Neural progenitor cell (in vitro differentiated cells): ENCODE measurements around the gene PLIN4. TPM values are rescaled to one million over a fixed set of nuclear protein-coding genes. Genes with fewer than 3 reads are reported as not detected.

Experiments
- DNase-seq: peaks from one replicate; pipeline ENCODE4 v3.0.0-alpha.2; 2016; ENCODE audit warnings: low spot score
- H2AFZ ChIP-seq: fragments of 200-600 bp; sonication (generic); replicated peaks from 2 replicates; pipeline ENCODE4 v1.6.1; 2016; ENCODE audit warnings: antibody characterized with exemption
- H3F3A ChIP-seq: fragments of 200-600 bp; sonication (generic); 2 replicates; pipeline ENCODE4 v1.6.1; 2016; ENCODE audit warnings: antibody characterized with exemption, low read depth
- H3K27ac ChIP-seq: fragments of 200-600 bp; sonication (generic); 2 replicates; pipeline ENCODE4 v1.5.1; 2016; ENCODE audit warnings: mild to moderate bottlenecking
- H3K27me3 ChIP-seq: fragments of 200-600 bp; sonication (generic); 2 replicates; pipeline ENCODE4 v1.6.1; 2016; ENCODE audit warnings: mild to moderate bottlenecking, moderate library complexity
- H3K36me3 ChIP-seq: fragments of 200-600 bp; sonication (generic); 2 replicates; pipeline ENCODE4 v1.5.1; 2016
- H3K4me1 ChIP-seq: fragments of 200-600 bp; sonication (generic); 2 replicates; pipeline ENCODE4 v1.6.1; 2016; ENCODE audit warnings: mixed run types
- H3K4me2 ChIP-seq: fragments of 200-600 bp; sonication (generic); 2 replicates; pipeline ENCODE4 v1.6.1; 2016
- H3K4me3 ChIP-seq: fragments of 200-600 bp; sonication (generic); 2 replicates; pipeline ENCODE4 v1.5.1; 2016
- H3K79me2 ChIP-seq: fragments of 200-600 bp; sonication (generic); 2 replicates; pipeline ENCODE4 v1.6.1; 2016; ENCODE audit warnings: low read depth
- H3K9ac ChIP-seq: fragments of 200-600 bp; sonication (generic); 2 replicates; pipeline ENCODE4 v1.6.1; 2016
- H3K9me3 ChIP-seq: fragments of 200-600 bp; sonication (generic); 2 replicates; pipeline ENCODE4 v1.5.1; 2016; ENCODE audit warnings: low read depth
- H4K20me1 ChIP-seq: fragments of 200-600 bp; sonication (generic); 2 replicates; pipeline ENCODE4 v1.6.1; 2016; ENCODE audit warnings: low read depth
- H3K27ac Mint-ChIP-seq: 3 replicates; pipeline ENCODE4 v1.8.0; 2021; ENCODE audit warnings: mixed read lengths
- H3K27me3 Mint-ChIP-seq: 2 replicates; pipeline ENCODE4 v1.8.0; 2022; ENCODE audit warnings: low read depth, mild to moderate bottlenecking, inconsistent platforms, moderate library complexity, mixed read lengths; ENCODE audit not compliant: insufficient read depth
- H3K36me3 Mint-ChIP-seq: 3 replicates; pipeline ENCODE4 v1.8.0; 2021; ENCODE audit warnings: mixed read lengths
- H3K4me1 Mint-ChIP-seq: 3 replicates; pipeline ENCODE4 v1.8.0; 2021; ENCODE audit warnings: mixed read lengths
- H3K4me3 Mint-ChIP-seq: 3 replicates; pipeline ENCODE4 v1.8.0; 2021; ENCODE audit warnings: mild to moderate bottlenecking, moderate library complexity, mixed read lengths
- H3K9me3 Mint-ChIP-seq: 3 replicates; pipeline ENCODE4 v1.8.0; 2020; ENCODE audit warnings: mixed read lengths
- CTCF ChIP-seq: fragments of 200-600 bp; sonication (generic); IDR thresholded peaks from 2 replicates; pipeline ENCODE4 v1.5.1; 2017; ENCODE audit warnings: antibody characterized with exemption, mild to moderate bottlenecking
- EZH2 ChIP-seq: fragments of 200-600 bp; sonication (generic); IDR thresholded peaks from 2 replicates; pipeline ENCODE4 v1.6.1; 2017; ENCODE audit warnings: antibody characterized with exemption, mild to moderate bottlenecking, moderate library complexity
- EZH2phosphoT487 ChIP-seq: fragments of 200-600 bp; sonication (generic); IDR thresholded peaks from 2 replicates; pipeline ENCODE4 v1.6.1; 2017; ENCODE audit warnings: antibody characterized with exemption
- total RNA-seq: library from RNA; depleted of rRNA; stranded (reverse); fragments of >200 nt; gene quantifications from 2 replicates; pipeline ENCODE4 v1.2.3, GENCODE V29; 2015; ENCODE audit warnings: low replicate concordance

Gene PLIN4
- total RNA-seq, 1 donor from 2014 or later, result not detected

GRCh38 chr19:4497770-4498389, 20.4 kb downstream of the PLIN4 start:
- H2AFZ ChIP-seq, result no peak overlapping the region
- no peaks in the 10 kb centered on the region for H3K79me2 ChIP-seq
- Mint-ChIP-seq H3K4me1 (no peaks in the 10 kb centered on the region), H3K9me3 (no peaks in the 10 kb centered on the region), H3K36me3 (peaks cover 2% of the 10 kb centered on the region), H3K27ac (no peak overlapping the region), H3K27me3 (peaks cover 7% of the 10 kb centered on the region), H3K4me3 (no peak overlapping the region)
- no peaks in the 10 kb centered on the region for H3K9me3 ChIP-seq
- H3K4me3 ChIP-seq, result no peak overlapping the region
- H3K4me2 ChIP-seq, result no peak overlapping the region
- H4K20me1 ChIP-seq, result peaks cover 4% of the 10 kb centered on the region
- no peaks in the 10 kb centered on the region for H3K27me3 ChIP-seq
- DNase-seq, result no peak
- no peak overlapping the region for H3K27ac ChIP-seq
- H3K4me1 ChIP-seq, result peaks cover 2% of the 10 kb centered on the region
- TF ChIP-seq CTCF, result no peak
- TF ChIP-seq EZH2phosphoT487, result no peak
- no peak for TF ChIP-seq EZH2
- H3K9ac ChIP-seq, result no peak overlapping the region
- H3K36me3 ChIP-seq, result no peaks in the 10 kb centered on the region
- no peaks in the 10 kb centered on the region for H3F3A ChIP-seq

GRCh38 chr19:4496304-4496703, 22.0 kb downstream of the PLIN4 start:
- peaks cover 2% of the 10 kb centered on the region for H3K36me3 Mint-ChIP-seq
- Histone ChIP-seq H3F3A (peaks cover 4% of the 10 kb centered on the region), H3K4me2 (no peak overlapping the region), H3K4me3 (no peak overlapping the region), H3K9me3 (no peaks in the 10 kb centered on the region), H3K27me3 (no peaks in the 10 kb centered on the region), H3K36me3 (no peaks in the 10 kb centered on the region), H3K27ac (no peak overlapping the region), H2AFZ (no peak overlapping the region), H4K20me1 (peaks cover 3% of the 10 kb centered on the region), H3K4me1 (no peaks in the 10 kb centered on the region), H3K79me2 (no peaks in the 10 kb centered on the region), H3K9ac (no peak overlapping the region)
- TF ChIP-seq EZH2, result no peak
- TF ChIP-seq CTCF, result no peak
- TF ChIP-seq EZH2phosphoT487, result no peak
- H3K27ac Mint-ChIP-seq, result no peak overlapping the region
- H3K4me3 Mint-ChIP-seq, result no peak overlapping the region
- no peaks in the 10 kb centered on the region for H3K9me3 Mint-ChIP-seq
- no peak for DNase-seq
- H3K4me1 Mint-ChIP-seq, result no peaks in the 10 kb centered on the region
- H3K27me3 Mint-ChIP-seq, result peaks cover 3% of the 10 kb centered on the region

GRCh38 chr19:4495471-4495870, 22.8 kb downstream of the PLIN4 start:
- peaks cover 3% of the 10 kb centered on the region for H3K27me3 Mint-ChIP-seq
- Histone ChIP-seq H3K36me3 (no peaks in the 10 kb centered on the region), H3K9me3 (no peaks in the 10 kb centered on the region), H4K20me1 (peaks cover 3% of the 10 kb centered on the region), H3K79me2 (no peaks in the 10 kb centered on the region), H3K4me2 (no peak overlapping the region), H3K4me1 (no peaks in the 10 kb centered on the region), H3K9ac (no peak overlapping the region), H2AFZ (no peak overlapping the region), H3K27me3 (no peaks in the 10 kb centered on the region), H3K27ac (no peak overlapping the region), H3F3A (peaks cover 4% of the 10 kb centered on the region), H3K4me3 (no peak overlapping the region)
- no peaks in the 10 kb centered on the region for H3K4me1 Mint-ChIP-seq
- no peak overlapping the region for H3K27ac Mint-ChIP-seq
- TF ChIP-seq CTCF (no peak), EZH2 (no peak)
- H3K4me3 Mint-ChIP-seq, result no peak overlapping the region
- H3K9me3 Mint-ChIP-seq, result no peaks in the 10 kb centered on the region
- no peak for DNase-seq
- H3K36me3 Mint-ChIP-seq, result peaks cover 4% of the 10 kb centered on the region
